ENCODE measurements around the gene TMEM108.

The TMEM108 gene

GRCh38 chr3:133383175-133383574, 345.0 kb downstream of the TMEM108 start:
- no peak for ATAC-seq

GRCh38 chr3:133383741-133384140, 345.6 kb downstream of the TMEM108 start:
- ATAC-seq, result no peak
- TF ChIP-seq ZC3H10 (CRISPR knock-in tag; IDR thresholded peaks at IDR 0.05) (no peak), ZFP30 (CRISPR knock-in tag; IDR thresholded peaks at IDR 0.05) (no peak), ZNF8 (CRISPR knock-in tag; IDR thresholded peaks at IDR 0.05) (no peak), ISL1 (CRISPR knock-in tag; IDR thresholded peaks at IDR 0.05) (no peak), ZFP3 (CRISPR knock-in tag; IDR thresholded peaks at IDR 0.05) (no peak), ZNF70 (CRISPR knock-in tag; IDR thresholded peaks at IDR 0.05) (no peak), SNAI2 (CRISPR knock-in tag; IDR thresholded peaks at IDR 0.05) (no peak), TOX (CRISPR knock-in tag; IDR thresholded peaks at IDR 0.05; ENCODE audit: borderline replicate concordance) (no peak), RARB (CRISPR knock-in tag; IDR thresholded peaks at IDR 0.05) (no peak), OSR1 (CRISPR knock-in tag; IDR thresholded peaks at IDR 0.05) (no peak)
- TF ChIP-seq, protein P1, sequence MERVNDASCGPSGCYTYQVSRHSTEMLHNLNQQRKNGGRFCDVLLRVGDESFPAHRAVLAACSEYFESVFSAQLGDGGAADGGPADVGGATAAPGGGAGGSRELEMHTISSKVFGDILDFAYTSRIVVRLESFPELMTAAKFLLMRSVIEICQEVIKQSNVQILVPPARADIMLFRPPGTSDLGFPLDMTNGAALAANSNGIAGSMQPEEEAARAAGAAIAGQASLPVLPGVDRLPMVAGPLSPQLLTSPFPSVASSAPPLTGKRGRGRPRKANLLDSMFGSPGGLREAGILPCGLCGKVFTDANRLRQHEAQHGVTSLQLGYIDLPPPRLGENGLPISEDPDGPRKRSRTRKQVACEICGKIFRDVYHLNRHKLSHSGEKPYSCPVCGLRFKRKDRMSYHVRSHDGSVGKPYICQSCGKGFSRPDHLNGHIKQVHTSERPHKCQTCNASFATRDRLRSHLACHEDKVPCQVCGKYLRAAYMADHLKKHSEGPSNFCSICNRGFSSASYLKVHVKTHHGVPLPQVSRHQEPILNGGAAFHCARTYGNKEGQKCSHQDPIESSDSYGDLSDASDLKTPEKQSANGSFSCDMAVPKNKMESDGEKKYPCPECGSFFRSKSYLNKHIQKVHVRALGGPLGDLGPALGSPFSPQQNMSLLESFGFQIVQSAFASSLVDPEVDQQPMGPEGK (CRISPR knock-in tag; IDR thresholded peaks at IDR 0.05; ENCODE audit: borderline replicate concordance), result no peak
- TF ChIP-seq, protein P2, sequence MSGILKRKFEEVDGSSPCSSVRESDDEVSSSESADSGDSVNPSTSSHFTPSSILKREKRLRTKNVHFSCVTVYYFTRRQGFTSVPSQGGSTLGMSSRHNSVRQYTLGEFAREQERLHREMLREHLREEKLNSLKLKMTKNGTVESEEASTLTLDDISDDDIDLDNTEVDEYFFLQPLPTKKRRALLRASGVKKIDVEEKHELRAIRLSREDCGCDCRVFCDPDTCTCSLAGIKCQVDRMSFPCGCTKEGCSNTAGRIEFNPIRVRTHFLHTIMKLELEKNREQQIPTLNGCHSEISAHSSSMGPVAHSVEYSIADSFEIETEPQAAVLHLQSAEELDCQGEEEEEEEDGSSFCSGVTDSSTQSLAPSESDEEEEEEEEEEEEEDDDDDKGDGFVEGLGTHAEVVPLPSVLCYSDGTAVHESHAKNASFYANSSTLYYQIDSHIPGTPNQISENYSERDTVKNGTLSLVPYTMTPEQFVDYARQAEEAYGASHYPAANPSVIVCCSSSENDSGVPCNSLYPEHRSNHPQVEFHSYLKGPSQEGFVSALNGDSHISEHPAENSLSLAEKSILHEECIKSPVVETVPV (CRISPR knock-in tag; IDR thresholded peaks at IDR 0.05), result no peak

More at GRCh38 chr3:133383175-133383574, 345.0 kb downstream of the TMEM108 start:
- TF ChIP-seq, protein P2 (CRISPR knock-in tag; IDR thresholded peaks at IDR 0.05), result no peak
- TF ChIP-seq, protein P1 (CRISPR knock-in tag; IDR thresholded peaks at IDR 0.05; ENCODE audit: borderline replicate concordance), result no peak
- TF ChIP-seq ZFP3 (CRISPR knock-in tag; IDR thresholded peaks at IDR 0.05) (no peak), ISL1 (CRISPR knock-in tag; IDR thresholded peaks at IDR 0.05) (no peak), ZNF8 (CRISPR knock-in tag; IDR thresholded peaks at IDR 0.05) (no peak), POU6F1 (CRISPR knock-in tag; IDR thresholded peaks at IDR 0.05; ENCODE audit: borderline replicate concordance, low read depth) (no peak), ZC3H10 (CRISPR knock-in tag; IDR thresholded peaks at IDR 0.05) (no peak), CREB5 (CRISPR knock-in tag; IDR thresholded peaks at IDR 0.05; ENCODE audit: low read depth) (no peak), TCF4 (CRISPR knock-in tag; IDR thresholded peaks at IDR 0.05; ENCODE audit: borderline replicate concordance) (no peak), SNAI2 (CRISPR knock-in tag; IDR thresholded peaks at IDR 0.05) (no peak), ESRRG (CRISPR knock-in tag; IDR thresholded peaks at IDR 0.05) (no peak), BACH2 (CRISPR knock-in tag; IDR thresholded peaks at IDR 0.05; ENCODE audit: borderline replicate concordance) (no peak), ZNF565 (CRISPR knock-in tag; conservative IDR thresholded peaks at IDR 0.05; ENCODE audit: low read depth) (no peak), TOX (CRISPR knock-in tag; IDR thresholded peaks at IDR 0.05; ENCODE audit: borderline replicate concordance) (no peak), ARNTL (CRISPR knock-in tag; IDR thresholded peaks at IDR 0.05; ENCODE audit: borderline replicate concordance, low read depth) (no peak), ZNF70 (CRISPR knock-in tag; IDR thresholded peaks at IDR 0.05) (no peak), PPARA (CRISPR knock-in tag; IDR thresholded peaks at IDR 0.05; ENCODE audit: borderline replicate concordance) (no peak), GLIS3 (CRISPR knock-in tag; IDR thresholded peaks at IDR 0.05) (no peak)
- TF ChIP-seq, protein P3, sequence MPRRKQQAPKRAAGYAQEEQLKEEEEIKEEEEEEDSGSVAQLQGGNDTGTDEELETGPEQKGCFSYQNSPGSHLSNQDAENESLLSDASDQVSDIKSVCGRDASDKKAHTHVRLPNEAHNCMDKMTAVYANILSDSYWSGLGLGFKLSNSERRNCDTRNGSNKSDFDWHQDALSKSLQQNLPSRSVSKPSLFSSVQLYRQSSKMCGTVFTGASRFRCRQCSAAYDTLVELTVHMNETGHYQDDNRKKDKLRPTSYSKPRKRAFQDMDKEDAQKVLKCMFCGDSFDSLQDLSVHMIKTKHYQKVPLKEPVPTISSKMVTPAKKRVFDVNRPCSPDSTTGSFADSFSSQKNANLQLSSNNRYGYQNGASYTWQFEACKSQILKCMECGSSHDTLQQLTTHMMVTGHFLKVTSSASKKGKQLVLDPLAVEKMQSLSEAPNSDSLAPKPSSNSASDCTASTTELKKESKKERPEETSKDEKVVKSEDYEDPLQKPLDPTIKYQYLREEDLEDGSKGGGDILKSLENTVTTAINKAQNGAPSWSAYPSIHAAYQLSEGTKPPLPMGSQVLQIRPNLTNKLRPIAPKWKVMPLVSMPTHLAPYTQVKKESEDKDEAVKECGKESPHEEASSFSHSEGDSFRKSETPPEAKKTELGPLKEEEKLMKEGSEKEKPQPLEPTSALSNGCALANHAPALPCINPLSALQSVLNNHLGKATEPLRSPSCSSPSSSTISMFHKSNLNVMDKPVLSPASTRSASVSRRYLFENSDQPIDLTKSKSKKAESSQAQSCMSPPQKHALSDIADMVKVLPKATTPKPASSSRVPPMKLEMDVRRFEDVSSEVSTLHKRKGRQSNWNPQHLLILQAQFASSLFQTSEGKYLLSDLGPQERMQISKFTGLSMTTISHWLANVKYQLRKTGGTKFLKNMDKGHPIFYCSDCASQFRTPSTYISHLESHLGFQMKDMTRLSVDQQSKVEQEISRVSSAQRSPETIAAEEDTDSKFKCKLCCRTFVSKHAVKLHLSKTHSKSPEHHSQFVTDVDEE (CRISPR knock-in tag; IDR thresholded peaks at IDR 0.05), result no peak
